Hepatic stellate cell (primary cell): ENCODE measurements around the gene HOMER2.
"Not testable (repeated sequence)": the region's sequence is repeated elsewhere in the genome, so short reads cannot be mapped to it uniquely, and the experiment has no call there.

Source experiments
- DNase-seq: peaks from one replicate; pipeline ENCODE4 v3.0.0; 2011; ENCODE audit warnings: low spot score

The HOMER2 gene

DNA sequence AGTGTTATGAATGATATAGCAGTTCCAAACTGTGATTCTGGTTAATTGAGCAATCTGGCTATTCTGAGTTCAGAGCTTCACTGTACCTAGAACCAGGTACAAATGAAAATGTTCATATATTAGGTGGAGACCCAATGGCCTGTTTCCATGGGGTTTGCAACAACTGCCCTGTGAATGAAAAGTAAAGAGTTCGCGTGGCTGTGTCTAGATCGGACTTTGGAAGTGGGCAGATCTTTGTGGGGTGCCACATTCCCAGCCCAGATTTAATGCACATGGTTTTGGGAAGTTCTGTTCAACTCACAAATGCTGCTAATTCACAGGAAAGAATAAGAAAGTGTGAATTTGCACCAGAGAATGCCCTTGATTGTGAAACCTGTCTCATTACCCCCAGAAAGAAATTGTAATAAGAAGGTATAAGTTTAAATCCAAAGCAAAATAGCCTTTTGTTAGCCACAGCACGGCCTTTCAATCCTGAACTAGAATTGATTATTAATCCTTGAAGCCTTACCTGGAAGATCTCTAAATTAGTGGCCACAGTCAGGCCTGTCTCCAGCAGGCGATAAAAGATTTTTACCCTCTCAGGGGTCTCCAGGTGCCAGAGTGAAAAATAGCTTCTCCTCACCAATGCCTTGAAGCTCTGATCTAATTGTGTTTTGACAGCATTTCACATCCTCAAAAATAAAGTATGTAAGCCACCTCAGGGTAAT, 120.5 kb downstream of the HOMER2 start:
- no peak for DNase-seq

DNA sequence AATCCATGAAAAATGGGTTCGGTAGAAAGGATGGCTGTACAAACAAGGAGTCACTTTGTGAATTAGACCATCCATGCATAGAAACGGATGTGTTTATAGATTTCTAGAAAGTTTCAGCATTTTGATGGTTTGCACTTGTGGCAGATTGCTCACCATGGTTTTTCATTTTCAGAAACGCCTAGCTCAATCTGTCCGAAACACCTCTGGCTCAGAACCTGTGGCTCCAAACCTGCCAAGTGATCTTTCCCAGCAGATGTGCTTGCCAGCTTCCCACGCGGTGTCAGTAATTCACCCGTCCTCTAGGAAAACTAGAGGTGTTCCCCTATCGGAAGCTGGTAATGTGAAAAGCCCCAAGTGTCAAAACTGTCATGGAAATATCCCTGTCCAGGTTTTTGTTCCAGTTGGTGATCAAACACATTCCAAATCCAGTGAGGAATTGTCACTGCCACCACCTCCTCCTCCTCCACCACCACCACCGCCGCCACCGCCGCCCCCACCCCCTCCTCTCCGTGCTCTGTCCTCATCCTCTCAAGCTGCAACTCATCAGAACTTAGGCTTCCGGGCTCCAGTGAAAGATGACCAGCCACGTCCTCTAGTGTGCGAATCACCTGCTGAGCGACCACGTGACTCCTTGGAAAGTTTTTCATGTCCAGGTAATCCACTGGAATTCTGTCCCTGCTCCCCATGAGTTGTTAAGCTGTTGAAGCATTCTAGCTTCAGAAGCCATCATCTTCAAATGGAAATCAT, 121.9 kb downstream of the HOMER2 start:
- no peak for DNase-seq

DNA sequence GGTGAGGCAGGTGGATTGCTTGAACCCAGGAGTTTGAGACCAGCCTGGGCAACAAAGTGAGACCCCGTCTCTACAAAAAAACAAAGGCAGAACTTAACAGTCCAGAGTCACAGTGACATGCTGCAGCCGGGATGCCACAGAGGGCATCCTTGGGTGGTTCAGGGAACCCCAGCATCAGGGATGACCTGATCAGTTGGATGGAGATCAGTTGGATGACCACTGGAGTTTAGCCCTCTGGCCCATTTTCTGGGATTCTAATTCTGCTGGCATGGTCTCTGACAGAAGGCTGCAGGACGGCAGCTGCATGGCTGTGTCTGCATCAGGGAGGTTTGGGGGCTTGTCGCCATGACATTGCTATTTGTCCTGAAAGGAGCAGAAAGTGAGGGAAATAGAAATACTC, 123.3 kb downstream of the HOMER2 start:
- DNase-seq = no peak

DNA sequence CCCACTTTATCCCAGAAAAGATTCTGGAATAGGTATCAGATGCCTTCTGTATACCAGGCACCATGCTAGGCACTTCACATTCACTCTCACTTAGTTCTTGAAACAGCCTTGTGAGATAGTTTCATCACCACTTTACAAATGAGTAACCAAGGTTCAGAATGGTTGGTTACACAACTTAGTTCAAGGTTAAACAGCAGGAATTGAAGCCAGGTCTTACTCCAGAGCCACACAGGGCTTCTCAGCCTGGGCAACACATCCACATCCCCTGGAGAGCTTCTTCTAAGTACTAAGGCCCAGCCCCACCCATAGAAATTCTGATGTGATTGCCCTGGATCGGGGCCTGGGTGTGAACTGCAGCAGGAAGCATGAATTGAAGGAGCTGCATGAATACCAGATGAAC, 124.4 kb downstream of the HOMER2 start:
- DNase-seq = no peak

DNA sequence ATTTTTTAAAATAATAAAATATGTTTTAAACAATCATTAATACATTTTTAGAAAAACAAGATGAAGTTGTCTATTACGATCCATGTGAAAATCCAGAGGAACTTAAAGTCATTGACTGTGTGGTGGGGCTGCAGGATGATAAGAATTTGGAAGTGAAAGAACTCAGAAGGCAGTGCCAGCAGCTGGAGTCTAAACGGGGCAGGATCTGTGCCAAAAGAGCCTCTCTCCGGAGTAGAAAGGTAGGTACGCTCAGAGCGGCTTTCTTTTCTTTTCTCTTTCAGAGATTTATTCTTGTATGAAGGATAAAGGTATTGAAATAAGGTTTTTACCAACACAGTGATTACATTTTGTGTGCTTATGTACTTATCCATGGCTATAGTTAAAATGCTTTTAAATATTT, 129.5 kb downstream of the HOMER2 start:
- no peak for DNase-seq

DNA sequence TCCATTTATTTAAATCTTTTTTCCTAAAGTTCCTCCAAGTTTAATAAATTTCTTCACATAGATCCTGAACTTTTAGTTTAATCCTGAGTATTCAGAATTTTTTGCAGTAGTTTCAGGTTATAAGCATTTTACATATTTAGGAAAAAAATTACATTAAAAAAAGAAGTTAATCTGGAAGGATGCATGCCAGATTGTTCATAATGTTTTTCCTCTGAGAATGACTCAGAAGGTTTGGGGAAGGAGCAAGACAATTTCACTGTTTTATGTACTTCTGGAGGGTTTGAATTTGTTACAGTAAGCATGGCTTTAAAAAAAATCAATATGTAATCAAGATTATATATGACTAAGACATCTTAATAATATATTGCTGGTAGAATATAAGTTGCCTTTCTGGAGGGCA, 130.7 kb downstream of the HOMER2 start:
- not testable (repeated sequence) for DNase-seq

DNA sequence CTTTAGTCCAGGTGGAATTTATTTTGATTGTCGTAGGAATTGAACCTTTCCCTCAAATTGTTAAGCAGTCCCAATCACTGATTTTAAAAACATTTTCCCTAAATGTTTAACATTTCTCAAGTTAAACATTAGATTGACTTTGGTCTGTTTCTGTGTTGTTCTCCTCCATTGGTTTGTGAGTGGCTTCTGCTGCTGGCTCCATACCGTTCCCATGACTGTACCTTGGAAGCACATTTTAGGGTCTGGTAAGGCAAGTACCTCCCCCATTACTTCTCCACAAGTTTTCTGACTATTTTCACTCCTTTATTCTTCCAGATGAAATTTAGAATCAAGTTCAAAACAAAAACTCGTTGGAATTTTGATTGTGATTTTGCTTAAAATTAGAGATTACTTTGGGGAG, 131.1 kb downstream of the HOMER2 start:
- DNase-seq = not testable (repeated sequence)

DNA sequence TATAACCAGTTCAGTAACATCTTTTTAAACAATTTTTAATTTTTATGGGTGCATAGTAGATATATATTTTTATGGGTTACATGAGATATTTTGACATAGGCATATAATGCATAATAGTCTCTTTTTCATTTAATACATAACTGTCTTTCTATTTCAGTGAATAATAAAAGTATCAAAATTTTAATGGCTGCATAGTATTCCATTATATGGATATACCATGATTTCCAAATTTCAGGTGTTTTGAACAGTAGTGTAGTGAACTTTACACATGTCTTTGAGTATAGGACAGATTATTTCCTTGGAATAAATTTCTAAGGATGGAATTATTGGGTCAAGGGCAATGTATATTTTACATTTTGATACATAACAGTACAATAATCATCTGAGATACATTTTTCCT, 132.4 kb downstream of the HOMER2 start:
- no peak for DNase-seq

DNA sequence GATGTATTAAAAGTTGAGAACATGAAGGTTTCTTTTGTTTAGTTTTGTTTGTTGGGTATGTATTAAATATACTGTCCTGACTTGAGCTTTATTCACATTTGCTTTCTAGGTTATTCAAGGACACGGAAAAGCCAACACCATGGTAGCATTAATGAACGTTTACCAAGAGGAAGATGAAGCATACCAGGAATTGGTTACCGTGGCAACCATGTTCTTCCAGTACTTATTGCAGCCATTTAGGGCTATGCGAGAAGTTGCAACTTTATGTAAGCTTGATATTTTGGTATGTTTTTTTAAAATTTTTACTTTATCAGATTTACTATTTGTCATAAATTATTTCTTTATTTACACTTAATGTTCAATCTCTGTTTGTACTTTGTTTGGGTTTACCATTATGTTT, 139.5 kb downstream of the HOMER2 start:
- no peak for DNase-seq

DNA sequence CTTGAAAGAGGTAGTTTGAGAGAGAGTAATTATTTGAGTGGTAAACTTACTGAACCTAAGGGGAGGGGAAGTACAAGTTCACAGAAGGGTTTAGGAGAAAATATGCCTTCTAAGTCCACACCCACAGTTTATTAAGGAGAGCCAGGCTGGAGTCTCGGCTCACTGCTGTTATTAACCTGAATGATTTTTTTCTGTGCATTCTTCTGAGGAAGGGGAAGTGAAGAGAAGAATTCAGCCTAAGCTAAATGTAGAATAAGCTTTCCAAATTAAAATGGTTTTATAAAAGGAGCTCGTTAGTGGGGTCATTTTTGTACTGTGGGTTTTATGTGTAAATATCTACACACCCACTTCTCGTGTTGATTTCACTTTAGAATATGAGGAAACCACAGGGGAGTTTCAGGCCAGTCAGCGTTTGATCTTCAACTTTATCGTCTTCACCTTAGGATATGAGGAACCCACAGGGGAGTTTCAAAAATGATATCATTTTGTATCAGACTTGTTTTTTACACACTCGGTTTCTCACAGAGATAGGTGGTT, 141.6 kb downstream of the HOMER2 start:
- no peak for DNase-seq

DNA sequence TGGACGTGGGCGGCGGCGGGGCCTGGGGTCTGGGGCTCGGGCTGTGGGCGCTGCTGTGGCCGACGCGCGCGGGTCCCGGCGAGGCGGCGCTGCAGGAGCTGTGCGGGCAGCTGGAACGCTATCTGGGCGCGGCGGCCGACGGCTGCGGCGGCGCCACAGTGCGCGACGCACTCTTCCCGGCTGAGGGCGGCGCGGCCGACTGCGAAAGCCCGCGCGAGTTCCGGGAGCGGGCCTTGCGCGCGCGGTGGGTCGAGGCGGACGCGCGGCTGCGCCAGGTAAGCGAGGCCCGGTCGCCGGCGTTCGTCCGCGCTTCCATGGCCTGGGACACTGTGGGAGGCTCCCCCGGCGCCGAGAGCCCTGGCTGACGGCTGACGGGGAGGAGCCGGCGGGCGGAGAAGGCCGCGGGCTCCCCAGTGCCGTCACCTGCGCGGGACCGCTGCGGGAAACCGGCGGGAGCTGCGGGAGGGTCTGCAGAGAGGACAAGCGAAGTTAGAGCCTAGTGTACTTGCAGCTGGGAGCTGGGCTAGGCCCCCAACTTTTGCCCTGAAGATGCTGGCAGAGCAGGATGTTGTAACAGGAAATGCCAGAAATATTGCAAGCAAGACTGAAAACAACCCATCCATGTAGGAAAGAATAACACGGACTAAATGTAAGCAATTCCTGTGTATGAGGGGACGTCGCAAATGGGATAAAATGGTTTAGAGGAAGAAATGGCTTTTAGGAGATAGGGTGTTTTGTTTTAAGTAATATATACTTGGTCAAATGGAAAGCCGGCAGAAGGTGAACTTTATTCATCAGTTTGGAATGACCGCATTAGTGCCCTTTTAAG, 142.2 kb downstream of the HOMER2 start:
- no peak for DNase-seq

DNA sequence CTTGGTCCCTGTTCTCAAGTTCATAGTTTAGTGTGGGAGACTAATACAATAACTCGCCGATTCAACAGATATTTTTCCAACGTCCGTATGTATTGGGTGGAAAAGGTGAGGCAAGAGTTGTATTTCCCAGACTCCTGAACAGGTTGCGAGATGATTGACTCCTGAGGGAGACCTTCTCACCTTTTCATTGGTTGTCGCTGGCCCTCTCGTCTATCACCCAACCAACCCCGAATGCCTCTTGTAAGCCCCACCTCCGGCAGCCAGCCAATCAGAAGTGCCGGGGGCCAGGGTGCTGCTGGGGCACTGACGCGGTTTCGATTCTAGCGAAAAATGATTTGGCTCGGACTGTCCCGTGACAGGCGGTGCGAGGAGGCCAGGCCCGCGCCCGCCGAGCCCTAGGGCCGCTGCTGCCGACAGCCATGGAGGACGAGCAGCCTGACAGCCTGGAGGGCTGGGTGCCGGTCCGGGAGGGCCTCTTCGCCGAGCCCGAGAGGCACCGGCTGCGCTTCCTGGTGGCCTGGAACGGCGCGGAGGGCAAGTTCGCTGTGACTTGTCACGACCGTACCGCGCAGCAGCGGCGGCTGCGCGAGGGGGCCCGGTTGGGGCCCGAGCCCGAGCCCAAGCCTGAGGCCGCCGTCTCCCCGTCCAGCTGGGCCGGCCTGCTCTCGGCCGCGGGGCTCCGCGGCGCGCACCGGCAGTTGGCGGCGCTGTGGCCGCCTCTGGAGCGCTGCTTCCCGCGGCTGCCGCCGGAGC, 143.0 kb downstream of the HOMER2 start, which contains the start of gene WHAMM:
Gene WHAMM (plus strand): TSS at position 321 of the 753 bp plus-strand sequence. CDS start 99 bp downstream, at position 420.
- peak; percentile 98 for DNase-seq

DNA sequence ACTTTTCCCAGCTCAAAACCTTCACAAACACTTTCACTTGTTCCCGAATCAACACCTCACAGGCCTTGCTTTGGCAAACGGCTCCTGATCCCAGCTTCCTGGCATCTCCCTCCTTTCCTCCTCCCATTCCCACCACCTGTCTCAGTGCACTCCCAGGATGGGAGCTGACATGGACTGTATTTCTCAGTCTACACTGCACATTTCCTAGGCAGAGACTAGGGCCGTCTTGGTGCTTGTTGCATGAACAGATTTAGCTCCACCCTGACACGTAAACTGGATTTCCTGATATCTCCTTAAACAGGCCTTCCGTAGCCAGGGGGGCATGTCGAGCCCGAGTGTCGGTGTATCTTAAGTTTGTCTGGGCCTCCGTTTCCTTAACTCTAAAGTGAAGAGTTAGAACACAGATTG, 143.9 kb downstream of the HOMER2 start:
- DNase-seq = no peak

DNA sequence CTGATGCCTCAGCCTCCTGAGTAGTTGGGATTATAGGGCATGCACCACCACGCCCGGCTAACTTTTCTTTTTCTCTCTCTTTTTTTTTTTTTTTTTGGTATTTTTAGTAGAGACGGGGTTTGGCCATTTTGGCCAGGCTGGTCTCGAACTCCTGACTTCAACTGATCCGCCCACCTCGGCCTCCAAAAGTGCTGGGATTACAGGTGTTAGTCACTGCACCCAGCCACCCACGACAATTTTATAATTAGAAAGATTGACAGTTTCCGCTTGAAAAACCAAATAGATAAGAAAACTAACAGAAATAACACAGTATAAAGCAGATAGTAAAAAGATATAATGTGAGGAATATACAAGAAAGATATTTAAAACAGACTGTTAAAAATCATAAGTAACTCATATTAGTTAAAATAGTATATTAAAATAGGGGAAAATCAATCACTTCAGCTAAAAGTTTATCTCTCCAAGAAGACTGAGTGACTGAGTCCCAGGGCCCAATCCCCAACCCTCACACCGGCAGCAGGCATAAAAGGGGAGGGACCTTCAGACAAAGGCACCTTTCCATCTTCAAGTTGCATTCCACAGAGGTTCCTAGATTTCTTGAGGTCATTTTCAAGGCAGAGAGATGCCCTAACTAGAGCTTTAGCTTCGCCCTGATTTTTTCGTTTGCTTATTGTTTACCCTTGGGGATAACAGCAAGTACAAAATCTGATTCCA, 144.4 kb downstream of the HOMER2 start:
- no peak for DNase-seq

DNA sequence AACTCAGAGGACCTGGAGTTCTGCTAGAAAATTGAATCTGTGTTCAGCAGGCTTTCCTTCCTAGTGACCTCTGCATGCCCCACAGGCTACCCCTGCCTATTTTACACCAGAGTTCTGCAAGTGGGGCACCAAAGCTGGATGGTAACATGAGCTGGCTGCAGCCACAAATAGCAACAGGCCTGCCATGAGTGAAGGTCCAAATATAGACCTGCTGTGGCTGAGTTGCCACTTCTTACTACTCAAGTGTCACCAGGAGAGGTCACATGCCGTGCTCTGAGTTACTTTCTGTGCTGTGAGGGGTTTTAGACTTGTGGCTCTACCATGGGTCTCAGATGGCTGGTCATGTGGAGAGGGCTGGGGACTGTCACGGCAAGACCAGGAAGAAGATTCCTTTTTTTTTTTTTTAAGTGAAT, 146.5 kb downstream of the HOMER2 start, which contains the start of gene FSD2:
Gene FSD2 (minus strand): TSS at position 76 of the 413 bp plus-strand sequence. CDS start 18,679 bp downstream, outside the sequence.
- no peak for DNase-seq

DNA sequence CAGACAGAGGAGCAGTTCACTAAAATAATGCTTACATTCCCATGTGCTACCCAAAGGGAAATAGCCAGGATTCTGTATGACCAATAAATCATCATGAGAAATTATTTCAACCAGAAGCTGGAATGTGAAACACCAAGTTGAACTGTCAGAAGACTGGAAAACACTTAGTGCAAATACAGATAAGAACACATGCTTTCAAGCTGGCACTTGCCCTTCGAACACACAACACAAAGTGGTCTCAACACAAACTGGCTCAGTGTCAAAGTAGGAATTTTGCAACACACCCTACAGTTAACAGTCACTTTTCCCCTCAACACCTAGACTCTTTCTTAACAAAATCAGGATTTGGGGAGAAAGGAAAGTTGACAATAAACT, 148.0 kb downstream of the HOMER2 start:
- DNase-seq = no peak

DNA sequence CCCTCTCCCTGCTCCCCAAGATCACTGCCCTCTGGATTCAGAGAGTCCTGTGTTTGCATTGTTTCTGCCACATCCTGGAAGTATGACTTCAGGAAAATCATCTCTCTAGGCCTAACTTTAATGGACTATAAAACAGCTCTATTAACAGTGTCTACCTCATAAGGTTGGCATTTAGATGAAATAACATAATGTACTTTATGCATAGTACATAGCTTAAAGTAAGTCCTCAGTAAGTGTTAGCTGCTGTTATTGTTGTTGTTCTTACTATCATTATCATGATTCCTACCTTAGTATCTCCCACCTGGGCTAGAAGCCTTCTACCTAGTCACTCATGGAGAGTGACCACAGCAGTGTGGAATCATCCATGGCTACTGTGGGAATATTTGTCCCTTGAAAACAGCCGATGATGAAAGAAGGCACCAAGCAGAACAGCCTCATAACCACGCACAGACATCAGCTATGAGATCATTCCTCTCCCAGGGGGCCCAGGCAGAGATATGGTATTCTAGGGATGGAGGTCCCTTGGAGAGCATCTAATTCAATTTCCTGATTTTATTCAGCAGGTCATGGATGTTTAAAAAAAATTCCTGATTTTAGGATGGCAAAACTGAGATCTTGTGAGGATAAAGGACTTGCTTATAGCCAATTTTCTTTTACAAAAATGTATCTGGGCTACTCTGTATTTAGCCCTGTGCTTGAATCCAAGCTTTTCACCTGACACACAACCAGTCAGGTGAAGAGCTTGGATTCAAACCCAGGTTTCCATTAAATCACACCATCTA, 148.5 kb downstream of the HOMER2 start:
- DNase-seq = no peak

DNA sequence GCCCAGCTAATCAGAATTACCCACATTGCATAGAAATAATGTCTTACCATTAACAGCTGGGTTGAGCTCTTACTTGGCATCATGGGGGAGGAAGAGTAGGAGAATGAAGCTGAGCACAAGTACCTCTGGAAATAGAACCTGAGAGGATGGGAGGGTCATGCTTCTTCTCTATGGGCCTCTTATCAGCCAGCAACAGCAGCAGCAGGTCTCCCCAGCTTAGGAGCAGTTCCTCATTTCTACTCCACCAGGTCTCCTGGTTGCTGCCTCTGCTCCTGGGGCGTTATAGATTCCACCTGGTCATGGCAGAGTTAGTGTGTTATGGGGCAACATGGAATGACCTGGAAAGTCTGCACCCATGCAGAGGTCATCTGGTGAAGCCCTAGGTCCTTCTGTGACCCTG, 150.0 kb downstream of the HOMER2 start:
- DNase-seq = no peak

DNA sequence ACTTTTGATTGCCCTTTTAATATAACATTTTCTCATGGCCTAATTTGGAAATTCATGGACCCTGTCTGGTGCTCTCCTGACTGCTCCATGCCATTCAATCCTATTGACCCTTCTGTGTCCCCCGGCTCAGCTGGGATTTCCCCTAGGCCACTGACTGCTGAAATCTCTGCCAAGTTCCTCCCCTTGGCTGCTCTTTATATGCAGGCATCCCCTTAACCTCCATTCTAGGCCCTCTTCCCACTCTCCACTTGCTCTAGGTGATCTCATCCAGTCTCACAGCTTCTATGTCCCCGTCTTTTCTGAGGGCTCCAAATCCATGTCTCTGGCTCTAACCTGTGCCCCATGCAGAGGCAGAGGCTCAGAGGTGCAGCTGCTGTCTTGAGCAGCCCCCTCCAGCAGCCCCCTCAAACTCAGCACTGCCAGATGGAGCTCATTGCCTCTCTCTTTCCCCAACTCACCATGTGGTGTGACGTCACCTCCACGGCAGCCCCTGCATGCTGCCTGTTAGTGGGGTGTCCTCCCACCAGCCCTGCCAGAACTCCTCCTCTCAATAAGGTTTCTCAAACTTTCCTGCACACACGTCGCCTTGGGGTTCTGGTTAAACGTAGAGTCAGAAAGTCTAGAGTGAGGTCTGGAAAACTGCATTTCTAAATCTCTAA, 153.2 kb downstream of the HOMER2 start:
- no peak for DNase-seq
